ENCODE data around the gene MAPK7. TPM values are rescaled to one million over a fixed set of nuclear protein-coding genes. Genes with fewer than 3 reads are reported as not detected.
A peak's percentile ranks its signal among the peaks of the same experiment; 100 is the strongest.

The MAPK7 gene
- total RNA-seq, 4 donors from 2014 or later = 35.0 to 60.7 (median 46.5) TPM

DNA sequence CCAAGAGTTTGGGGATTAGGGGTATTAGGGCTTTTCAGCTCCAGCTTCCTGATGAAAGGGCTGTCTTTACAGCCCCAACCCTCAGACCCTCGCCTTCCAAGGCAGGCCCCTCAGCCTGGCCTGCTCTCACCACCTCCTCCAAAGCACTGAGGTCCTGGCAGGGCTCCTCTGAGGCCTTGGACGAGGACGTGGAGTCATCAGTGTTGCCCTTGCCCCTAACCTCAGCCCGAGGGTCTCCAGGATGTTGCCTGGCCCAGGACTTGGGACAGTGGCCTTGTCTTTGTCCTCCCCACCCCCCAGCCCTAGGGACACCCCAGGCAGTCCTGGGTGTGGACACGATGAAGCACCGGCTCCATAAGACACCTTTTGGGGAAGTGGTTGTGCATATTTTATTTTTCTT, 44.0 kb upstream of the MAPK7 start:
- no peak for DNase-seq
- peaks cover 0 to 6% (median 3%) of the 10 kb centered on the region in 4 donors for H3K4me1 ChIP-seq
- H3K4me3 ChIP-seq = no peak overlapping the region
- H3K9me3 ChIP-seq = no peaks in the 10 kb centered on the region
- H3K36me3 ChIP-seq = peaks cover 0 to 14% (median 0%) of the 10 kb centered on the region in 3 donors
- TF ChIP-seq CTCF (IDR thresholded peaks at IDR 0.05) (no peak), POLR2A (IDR thresholded peaks at IDR 0.05) (no peak)
- no peaks in the 10 kb centered on the region for H3K27me3 ChIP-seq
- no peak overlapping the region for H3K27ac ChIP-seq

- peaks cover 0 to 6% (median 3%) of the 10 kb centered on the region in 4 donors for H3K4me1 ChIP-seq
- peak in 1 of 3 donors; percentile 43 for DNase-seq
- no peaks in the 10 kb centered on the region for H3K9me3 ChIP-seq
- H3K27ac ChIP-seq = no peak overlapping the region
- peaks cover 0 to 14% (median 0%) of the 10 kb centered on the region in 3 donors for H3K36me3 ChIP-seq
- TF ChIP-seq CTCF (IDR thresholded peaks at IDR 0.05) (no peak), POLR2A (IDR thresholded peaks at IDR 0.05) (no peak)
- H3K27me3 ChIP-seq = no peaks in the 10 kb centered on the region
- H3K4me3 ChIP-seq = no peak overlapping the region
Observed at GRCh38 chr17:19335951-19336631, 42.2 kb upstream of the MAPK7 start.

- TF ChIP-seq POLR2A (IDR thresholded peaks at IDR 0.05) (no peak), CTCF (IDR thresholded peaks at IDR 0.05) (peak in 3 of 6 experiments; percentile 50 to 58 (median 51))
- Histone ChIP-seq H3K27me3 (no peaks in the 10 kb centered on the region), H3K27ac (no peak overlapping the region), H3K4me1 (peaks cover 0 to 6% (median 3%) of the 10 kb centered on the region in 4 donors), H3K4me3 (no peak overlapping the region), H3K36me3 (peaks cover 0 to 8% (median 0%) of the 10 kb centered on the region in 3 donors), H3K9me3 (no peaks in the 10 kb centered on the region)
- peak in 2 of 3 donors; percentile 54 to 72 for DNase-seq
Observed at GRCh38 chr17:19336938-19337711, 41.2 kb upstream of the MAPK7 start.

GRCh38 chr17:19337712-19338023, 40.6 kb upstream of the MAPK7 start:
- H3K4me1 ChIP-seq = peaks cover 0 to 6% (median 3%) of the 10 kb centered on the region in 4 donors
- no peak overlapping the region for H3K27ac ChIP-seq
- no peak overlapping the region for H3K4me3 ChIP-seq
- no peaks in the 10 kb centered on the region for H3K9me3 ChIP-seq
- no peak for DNase-seq
- no peaks in the 10 kb centered on the region for H3K27me3 ChIP-seq
- no peak for TF ChIP-seq POLR2A (IDR thresholded peaks at IDR 0.05)
- TF ChIP-seq CTCF (IDR thresholded peaks at IDR 0.05) = no peak
- peaks cover 0 to 8% (median 0%) of the 10 kb centered on the region in 3 donors for H3K36me3 ChIP-seq

- peaks cover 0 to 8% (median 0%) of the 10 kb centered on the region in 3 donors for H3K36me3 ChIP-seq
- H3K4me1 ChIP-seq = peaks cover 0 to 6% (median 3%) of the 10 kb centered on the region in 4 donors
- DNase-seq = peak; percentile 66 to 84 (median 67)
- no peaks in the 10 kb centered on the region for H3K9me3 ChIP-seq
- H3K27me3 ChIP-seq = no peaks in the 10 kb centered on the region
- H3K27ac ChIP-seq = no peak overlapping the region
- no peak overlapping the region for H3K4me3 ChIP-seq
- TF ChIP-seq CTCF (IDR thresholded peaks at IDR 0.05) = peak; percentile 35 to 73 (median 68)
- no peak for TF ChIP-seq POLR2A (IDR thresholded peaks at IDR 0.05)
Observed at GRCh38 chr17:19338031-19338990, 40.0 kb upstream of the MAPK7 start.

All from Peyer's patch (tissue), 4 donors.